Measurements from ENCODE around the gene DACT2. TPM values are rescaled to one million over a fixed set of nuclear protein-coding genes. Genes with fewer than 3 reads are reported as not detected.

DACT2 gene
- total RNA-seq, 4 donors from 2014 or later: 0.27 TPM; not detected in 3

GRCh38 chr6:168307695-168308021 is 11.9 kb downstream of the DACT2 start:
- no peak overlapping the region for H3K27ac ChIP-seq
- no peak overlapping the region for H3K4me3 ChIP-seq (replicated peaks in 1 of 3)
- no peak for DNase-seq
- intact Hi-C loops (cut with DNase I): no loop called here
- no peaks in the 10 kb centered on the region for H3K36me3 ChIP-seq
- H3K9me3 ChIP-seq: no peaks in the 10 kb centered on the region
- WGBS, 2 donors: 95 to 97% methylated on average over 9 to 11 of the region's 22 CpGs
- TF ChIP-seq POLR2A (IDR thresholded peaks at IDR 0.05) (no peak), CTCF (IDR thresholded peaks at IDR 0.05) (no peak)
- H3K27me3 ChIP-seq: no peaks in the 10 kb centered on the region
- peaks cover 0 to 5% of the 10 kb centered on the region in 2 donors for H3K4me1 ChIP-seq

DNA sequence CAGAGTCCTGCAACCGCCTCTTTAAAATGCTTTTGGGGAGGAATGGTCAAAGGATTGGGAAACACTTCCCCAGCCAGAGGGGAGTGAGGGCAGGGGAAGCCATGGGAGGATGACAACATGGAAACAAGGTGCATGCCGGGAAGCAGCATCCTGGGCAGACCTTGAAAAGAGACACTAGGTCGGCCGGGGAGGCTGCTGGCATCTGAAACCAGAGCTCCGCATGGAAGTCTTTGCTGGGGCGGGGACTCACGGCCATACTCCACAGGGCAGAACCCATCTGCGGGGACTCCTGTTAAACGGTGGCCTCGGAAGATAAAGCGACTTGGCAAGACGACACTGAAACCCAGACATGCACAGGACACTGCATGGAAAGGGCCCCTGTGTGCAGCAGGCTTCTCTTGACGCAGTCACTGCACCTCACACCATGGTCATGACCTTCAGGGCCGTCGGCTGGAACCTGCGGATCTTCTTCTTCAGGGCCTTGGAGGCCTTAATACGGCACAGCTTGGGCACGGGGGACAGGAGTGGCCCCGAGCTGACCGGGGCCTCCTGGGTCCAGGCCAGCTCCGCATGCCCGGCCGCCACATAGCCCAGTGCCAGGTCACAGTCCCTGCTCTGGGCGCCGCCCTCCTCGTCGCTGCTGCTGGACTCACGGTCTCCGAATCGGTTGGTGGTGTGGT is 12.4 kb downstream of the DACT2 start:
- intact Hi-C loops (cut with DNase I): no loop called here
- H3K27ac ChIP-seq: no peak overlapping the region
- 93 to 99% methylated on average over 15 to 18 of the region's 30 CpGs for WGBS, 2 donors
- no peak for DNase-seq
- H3K4me1 ChIP-seq: peaks cover 0 to 5% of the 10 kb centered on the region in 2 donors
- no peaks in the 10 kb centered on the region for H3K27me3 ChIP-seq
- H3K36me3 ChIP-seq: no peaks in the 10 kb centered on the region
- no peaks in the 10 kb centered on the region for H3K9me3 ChIP-seq
- H3K4me3 ChIP-seq (replicated peaks in 1 of 3): no peak overlapping the region
- TF ChIP-seq POLR2A (IDR thresholded peaks at IDR 0.05): no peak
- TF ChIP-seq CTCF (IDR thresholded peaks at IDR 0.05): no peak

DNA sequence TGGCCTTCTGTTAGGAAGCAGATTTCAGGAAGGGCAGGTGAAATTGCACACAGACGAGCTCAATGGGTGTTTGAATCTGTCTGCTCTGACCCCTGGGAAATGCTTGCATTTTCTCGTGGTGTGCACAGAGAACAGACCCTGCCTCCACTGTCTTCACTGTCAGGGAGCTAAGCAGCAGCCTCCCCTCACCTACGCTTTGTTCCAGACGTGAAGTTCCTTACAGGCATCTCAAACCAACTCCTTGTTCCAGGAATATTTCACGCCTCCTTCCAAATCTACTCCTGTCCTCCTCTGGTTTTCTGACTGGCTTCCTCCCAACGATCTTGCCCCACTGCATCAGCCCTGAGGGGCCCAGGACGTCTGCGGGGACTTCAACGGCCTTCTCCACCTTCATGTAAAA is 13.7 kb downstream of the DACT2 start:
- no peaks in the 10 kb centered on the region for H3K36me3 ChIP-seq
- H3K9me3 ChIP-seq: no peaks in the 10 kb centered on the region
- intact Hi-C loops (cut with DNase I): no loop called here
- H3K27me3 ChIP-seq: no peaks in the 10 kb centered on the region
- no peak for DNase-seq
- no peaks in the 10 kb centered on the region for H3K4me1 ChIP-seq
- H3K4me3 ChIP-seq (replicated peaks in 1 of 3): no peak overlapping the region
- H3K27ac ChIP-seq: no peak overlapping the region
- no peak for TF ChIP-seq POLR2A (IDR thresholded peaks at IDR 0.05)
- no peak for TF ChIP-seq CTCF (IDR thresholded peaks at IDR 0.05)
- 81% methylated on average over 9 of the region's 9 CpGs for WGBS, 2 donors

- no peak for TF ChIP-seq POLR2A (IDR thresholded peaks at IDR 0.05)
- TF ChIP-seq CTCF (IDR thresholded peaks at IDR 0.05): no peak
- intact Hi-C loops (cut with DNase I): no loop called here
- WGBS, 2 donors: 78% methylated on average over 20 of the region's 20 CpGs
Observed at GRCh38 chr6:168305096-168305749, 14.4 kb downstream of the DACT2 start.

GRCh38 chr6:168304752-168305015 is 14.9 kb downstream of the DACT2 start:
- Histone ChIP-seq H3K36me3 (no peaks in the 10 kb centered on the region), H3K27me3 (no peaks in the 10 kb centered on the region), H3K9me3 (no peaks in the 10 kb centered on the region), H3K4me1 (no peaks in the 10 kb centered on the region), H3K4me3 (replicated peaks in 1 of 3) (no peak overlapping the region), H3K27ac (no peak overlapping the region)
- TF ChIP-seq POLR2A (IDR thresholded peaks at IDR 0.05) (no peak), CTCF (IDR thresholded peaks at IDR 0.05) (no peak)
- DNase-seq: no peak
- WGBS, 2 donors: 96% methylated on average over 7 of the region's 7 CpGs
- intact Hi-C loops (cut with DNase I): no loop called here

More at GRCh38 chr6:168305096-168305749, 14.4 kb downstream of the DACT2 start:
- no peaks in the 10 kb centered on the region for H3K27me3 ChIP-seq
- no peak for DNase-seq
- H3K4me1 ChIP-seq: no peaks in the 10 kb centered on the region
- H3K4me3 ChIP-seq (replicated peaks in 1 of 3): no peak overlapping the region
- no peak overlapping the region for H3K27ac ChIP-seq
- H3K36me3 ChIP-seq: no peaks in the 10 kb centered on the region
- H3K9me3 ChIP-seq: no peaks in the 10 kb centered on the region

Data from thyroid gland (tissue), 4 donors.